ENCODE measurements around the gene OR11A1.

DNA sequence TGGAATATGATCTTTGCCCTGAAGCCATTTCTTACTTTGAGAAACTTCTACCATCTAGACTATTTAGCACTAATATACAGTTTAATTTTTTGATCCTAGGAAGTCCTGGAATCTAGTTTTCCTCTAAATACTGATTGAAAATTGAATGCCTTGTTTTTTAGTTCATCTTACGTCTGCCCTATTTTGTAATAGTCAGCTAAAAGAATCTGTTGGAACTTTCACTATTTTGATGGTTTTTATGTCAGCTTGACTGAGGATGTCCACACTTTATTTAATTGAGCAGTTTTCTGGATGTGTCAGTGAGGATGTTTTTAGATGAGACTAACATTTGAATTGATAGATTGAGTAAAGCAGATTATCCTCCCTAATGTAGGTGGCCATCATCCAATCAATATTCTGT, 53.1 kb downstream of the OR11A1 start:
- TF ChIP-seq CTCF (optimal IDR thresholded peaks at IDR 0.05 in 1 of 3, IDR thresholded peaks at IDR 0.05 in 1 of 3, conservative IDR thresholded peaks at IDR 0.05 in 1 of 3; ENCODE audit: extremely low read depth in 1 of 3, insufficient read depth in 2 of 3, low read length in 3 of 3) (no peak), EZH2 (IDR thresholded peaks at IDR 0.05; ENCODE audit: low read length) (no peak)

Measured in keratinocyte (primary cell).